ENCODE data around the gene PKNOX1.
A peak's percentile ranks its signal among the peaks of the same experiment; 100 is the strongest.
"Not testable (repeated sequence)": the region's sequence is repeated elsewhere in the genome, so short reads cannot be mapped to it uniquely, and the experiment has no call there.

The PKNOX1 gene

DNA sequence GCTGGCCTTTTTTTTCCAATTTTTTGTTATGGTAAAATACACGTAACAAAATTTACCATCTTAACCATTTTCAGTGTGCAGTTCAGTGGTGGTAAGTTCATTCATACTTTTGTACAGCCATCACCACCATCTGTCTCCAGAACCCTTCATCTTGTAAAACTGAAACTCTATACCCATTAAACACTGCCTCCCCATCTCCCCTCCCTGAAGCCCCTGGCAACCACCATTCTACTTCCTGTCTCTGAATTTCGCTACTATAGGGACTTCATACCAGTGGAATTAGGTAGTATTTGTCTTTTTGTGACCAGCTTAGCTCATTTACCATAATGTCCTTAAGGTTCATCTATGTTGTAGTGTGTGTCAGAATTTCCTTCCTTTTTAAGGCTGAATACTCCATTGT, 8.7 kb downstream of the PKNOX1 start:
- no peak for DNase-seq

- DNase-seq, result no peak
These were observed 9.5 kb downstream of the PKNOX1 start for GRCh38 chr21:42983869-42984268.

DNA sequence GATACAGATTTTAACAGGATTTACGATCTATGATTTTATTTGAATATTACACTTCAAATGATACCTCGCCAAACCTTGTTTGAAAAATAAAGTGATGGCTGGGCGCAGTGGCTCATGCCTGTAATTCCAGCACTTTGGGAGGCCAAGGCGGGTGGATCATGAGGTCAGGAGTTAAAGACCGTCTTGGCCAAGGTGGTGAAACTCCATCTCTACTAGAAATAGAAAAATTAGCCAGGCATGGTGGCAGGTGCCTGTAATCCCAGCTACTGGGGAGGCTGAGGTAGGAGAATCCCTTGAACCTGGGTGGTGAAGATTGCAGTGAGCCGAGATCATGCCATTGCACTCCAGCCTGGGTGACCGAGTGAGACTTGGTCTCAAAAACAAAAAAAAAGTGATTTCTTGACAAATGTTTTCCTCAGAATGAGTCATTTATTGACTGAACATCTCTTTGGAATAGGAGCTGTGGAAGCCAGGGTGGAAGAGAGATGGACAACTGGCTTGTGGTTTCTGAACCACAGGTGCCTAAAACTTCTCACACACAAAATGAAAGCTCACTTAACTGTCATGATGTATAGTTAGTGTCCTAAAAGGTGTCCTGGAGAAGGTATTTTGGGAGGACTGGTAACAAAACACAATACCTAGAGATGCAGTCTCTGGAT, 11.9 kb downstream of the PKNOX1 start:
- DNase-seq, result no peak

DNA sequence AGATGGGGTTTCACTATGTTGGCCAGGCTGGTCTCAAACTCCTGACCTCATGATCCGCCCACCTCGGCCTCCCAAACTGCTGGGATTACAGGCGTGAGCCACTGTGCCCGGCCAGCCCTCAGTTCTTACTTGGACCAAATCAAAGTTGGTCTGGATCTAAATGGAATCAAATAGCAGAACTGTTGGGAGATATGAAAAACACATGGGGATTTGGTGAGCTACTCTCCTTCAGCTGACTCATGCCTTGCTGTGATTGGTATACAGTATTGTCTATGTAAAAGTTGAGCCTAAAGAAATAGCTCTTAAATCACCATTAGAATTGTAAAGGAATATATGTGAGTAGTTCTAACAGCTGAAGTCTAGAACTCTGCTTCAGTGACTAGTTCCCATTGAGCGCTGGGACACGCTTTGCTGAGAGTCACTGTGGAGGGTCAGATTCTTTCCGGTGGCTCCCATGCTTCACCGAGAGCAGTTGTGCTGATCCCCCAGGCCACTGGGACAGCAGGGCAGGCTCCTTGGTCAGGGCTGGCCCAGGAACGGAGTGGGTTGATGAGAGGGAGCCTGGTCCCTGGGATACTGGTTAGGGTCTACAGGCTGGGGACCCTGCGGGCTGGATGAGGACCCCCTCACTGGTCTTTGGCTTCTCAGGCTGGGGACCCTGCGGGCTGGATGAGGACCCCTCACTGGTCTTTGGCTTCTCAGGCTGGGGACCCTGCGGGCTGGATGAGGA, 14.0 kb downstream of the PKNOX1 start:
- DNase-seq, result no peak

- not testable (repeated sequence) for DNase-seq
These were observed 15.0 kb downstream of the PKNOX1 start for GRCh38 chr21:42989370-42989769.

GRCh38 chr21:42989816-42990650, 15.7 kb downstream of the PKNOX1 start:
- DNase-seq, result no peak

DNA sequence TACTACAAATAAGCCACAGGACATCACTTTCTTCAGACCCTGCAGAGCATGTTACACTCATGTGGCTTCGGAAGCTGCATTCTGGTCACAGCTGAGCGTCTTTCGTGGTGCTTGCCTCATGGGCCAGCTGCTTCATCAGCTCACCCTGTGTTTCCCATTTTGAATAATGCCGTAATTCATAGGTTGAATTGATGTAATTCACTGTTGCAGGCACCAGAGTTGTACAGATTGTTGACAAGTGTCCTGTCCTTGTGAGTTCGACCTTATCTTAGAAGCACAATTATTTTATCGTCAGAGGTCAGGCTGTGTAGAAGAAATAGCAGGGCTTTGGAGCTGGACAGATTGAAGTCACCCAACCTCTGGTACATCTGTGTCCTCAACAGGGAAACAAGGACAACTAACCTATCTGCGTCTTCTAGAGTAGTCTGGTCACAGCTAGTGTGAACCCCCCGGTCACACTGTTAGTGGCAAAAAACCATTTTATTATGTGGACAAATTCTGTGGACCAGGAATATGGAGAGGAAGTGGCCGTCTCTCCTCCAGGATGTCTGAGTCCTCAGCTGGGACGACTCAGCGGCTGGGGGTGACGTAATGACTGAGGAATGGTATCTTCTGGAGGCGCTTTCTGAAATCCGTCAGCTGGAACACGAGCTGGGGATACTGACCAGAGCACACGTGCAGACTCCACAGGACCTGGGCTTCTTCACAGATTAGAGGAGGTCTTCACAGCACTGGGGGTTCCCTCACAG, 17.8 kb downstream of the PKNOX1 start:
- peak in 6 of 56 donors; percentile 4 to 19 (median 10) for DNase-seq

DNA sequence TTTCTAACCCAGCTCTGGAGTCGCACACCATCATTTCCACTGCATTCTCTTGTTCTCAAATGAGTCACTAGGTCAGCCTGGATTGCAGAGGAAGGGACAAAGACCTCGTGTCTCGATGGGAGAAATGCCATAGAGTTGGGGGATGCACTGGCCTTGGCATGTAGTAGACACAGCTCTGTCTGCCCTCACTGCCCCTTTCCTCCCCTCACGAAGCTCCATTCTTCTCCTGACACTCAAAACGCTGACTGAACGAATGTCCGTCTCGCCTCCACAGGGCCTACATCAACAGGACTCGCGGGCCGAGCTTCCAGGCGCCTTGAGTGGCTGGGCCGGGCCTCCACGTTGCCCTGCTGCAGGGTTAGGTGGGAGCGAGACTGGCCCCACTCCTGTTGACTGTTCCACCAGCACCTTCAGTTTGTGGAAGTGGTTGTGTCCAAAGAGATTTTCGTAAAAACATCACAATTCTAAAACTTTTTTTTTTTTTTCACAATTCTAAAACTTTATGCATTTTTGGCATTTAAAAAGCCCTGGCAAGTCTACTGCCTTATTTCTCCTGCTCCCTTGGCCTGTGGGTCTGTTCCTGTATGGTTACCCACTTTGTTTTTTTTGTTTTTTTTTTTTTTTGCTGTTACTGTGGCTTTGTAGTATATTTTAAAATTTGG, 18.8 kb downstream of the PKNOX1 start:
- DNase-seq, result no peak

- DNase-seq, result peak in 7 of 56 donors; percentile 12 to 32 (median 17)
These were observed 22.7 kb downstream of the PKNOX1 start for GRCh38 chr21:42997053-42997452.

DNA sequence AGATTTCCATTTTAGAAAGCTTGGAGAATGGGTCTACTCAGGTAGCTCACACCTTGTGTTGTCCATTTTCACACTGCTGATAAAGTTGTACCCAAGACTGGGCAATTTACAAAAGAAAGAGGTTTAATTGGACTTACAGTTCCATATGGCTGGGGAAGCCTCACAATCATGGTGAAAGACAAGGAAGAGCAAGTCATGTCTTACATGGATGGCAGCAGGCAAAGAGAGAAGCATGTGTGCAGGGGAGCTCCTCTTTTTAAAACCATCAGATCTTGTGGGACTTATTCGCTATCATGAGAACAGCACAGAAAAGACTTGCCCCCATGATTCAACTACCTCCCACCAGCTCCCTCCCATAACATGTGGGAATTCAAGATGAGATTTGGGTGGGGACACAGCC, 23.6 kb downstream of the PKNOX1 start:
- not testable (repeated sequence) for DNase-seq

- not testable (repeated sequence) for DNase-seq
These were observed 24.8 kb downstream of the PKNOX1 start for GRCh38 chr21:42999152-42999551.

- not testable (repeated sequence) for DNase-seq
These were observed 25.7 kb downstream of the PKNOX1 start for GRCh38 chr21:43000041-43000440.

DNA sequence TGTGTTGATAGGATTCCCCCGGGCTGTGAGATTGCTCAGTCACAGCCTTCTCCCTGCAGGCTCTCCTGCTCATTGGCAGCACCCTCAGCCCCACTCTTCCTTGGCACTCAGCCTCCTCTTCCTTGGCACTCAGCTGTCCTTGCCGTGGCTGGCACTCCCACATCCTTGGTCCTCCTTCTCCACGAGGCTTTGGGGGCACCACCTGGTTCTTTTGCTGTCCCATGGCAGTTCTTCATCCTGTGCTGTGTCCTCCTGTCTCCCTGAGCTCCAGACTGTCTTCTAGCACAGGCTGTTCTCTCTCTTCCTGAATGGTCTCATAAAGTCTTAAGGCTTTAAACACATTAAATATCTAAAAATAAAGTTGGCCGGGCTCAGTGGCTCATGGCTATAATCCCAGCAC, 27.0 kb downstream of the PKNOX1 start:
- DNase-seq, result peak in 4 of 56 donors; percentile 6 to 15 (median 12)

- no peak for DNase-seq
These were observed 30.6 kb downstream of the PKNOX1 start for GRCh38 chr21:43004926-43005325.

DNA sequence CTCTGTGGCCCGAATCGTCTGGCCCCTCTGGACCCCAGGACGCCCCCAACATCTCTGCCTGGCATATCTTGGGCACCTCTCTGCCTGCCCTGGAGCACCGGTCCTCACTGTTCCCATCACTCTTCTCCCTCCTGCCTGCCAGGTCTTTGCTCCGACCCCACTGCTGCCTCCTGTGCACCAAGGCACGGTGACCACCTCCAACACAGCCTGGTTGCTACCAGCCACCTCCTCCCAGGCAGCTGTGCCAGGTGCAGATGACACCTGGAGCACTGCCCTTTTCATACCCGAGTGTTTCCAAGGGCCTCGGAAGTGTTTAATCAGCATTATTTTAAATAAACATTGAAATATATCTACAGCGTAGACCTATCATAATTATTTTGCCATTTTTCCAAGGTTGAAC, 31.3 kb downstream of the PKNOX1 start:
- DNase-seq, result no peak

- not testable (repeated sequence) for DNase-seq
These were observed 31.9 kb downstream of the PKNOX1 start for GRCh38 chr21:43006051-43006873.

GRCh38 chr21:43006874-43007208, 32.5 kb downstream of the PKNOX1 start:
- no peak for DNase-seq

- no peak for DNase-seq
These were observed 38.2 kb downstream of the PKNOX1 start for GRCh38 chr21:43012596-43012995.

GRCh38 chr21:43015906-43016540, 41.7 kb downstream of the PKNOX1 start:
- no peak for DNase-seq
